Natural killer cell (primary cell): Measurements from ENCODE around the gene MAP4K2. TPM values are rescaled to one million over a fixed set of nuclear protein-coding genes. Genes with fewer than 3 reads are reported as not detected.

Experiments
- ATAC-seq, 3 donors: fragments of 150-1000 bp in 2 of 3; fragments of 200-7000 bp in 1 of 3; cut with Tn5 transposase; 1 replicate in 1 of 3; 2 replicates in 2 of 3; pipeline ENCODE4 v1.10.0; 2021; ENCODE audit warnings: mild to moderate bottlenecking in 2 of 3, moderate library complexity in 2 of 3
- DNase-seq, 2 donors: peaks; one replicate each; pipeline versions ENCODE4 v3.0.0 to v3.0.0-alpha.2; 2013 to 2021; ENCODE audit warnings: mixed read lengths in 1 of 2
- H3K27ac ChIP-seq: one replicate; pipeline ENCODE4 v1.5.1; 2013; ENCODE audit warnings: mild to moderate bottlenecking, low read length
- H3K27me3 ChIP-seq: one replicate; pipeline ENCODE4 v1.6.1; 2013; ENCODE audit warnings: low read length; ENCODE audit not compliant: control insufficient read depth, insufficient read depth
- H3K36me3 ChIP-seq: one replicate; pipeline ENCODE4 v1.6.1; 2013; ENCODE audit warnings: low read length; ENCODE audit not compliant: control insufficient read depth, insufficient read depth
- H3K4me1 ChIP-seq: one replicate; pipeline ENCODE4 v1.6.1; 2013; ENCODE audit warnings: low read length; ENCODE audit not compliant: control insufficient read depth, insufficient read depth
- H3K4me3 ChIP-seq: one replicate; pipeline ENCODE4 v1.5.1; 2013; ENCODE audit warnings: low read length
- H3K9me3 ChIP-seq: one replicate; pipeline ENCODE4 v1.6.1; 2013; ENCODE audit warnings: low read length; ENCODE audit not compliant: control insufficient read depth, insufficient read depth
- H3K27ac Mint-ChIP-seq, 2 donors: one replicate each; pipeline ENCODE4 v1.8.0; 2022; ENCODE audit warnings: mild to moderate bottlenecking in 2 of 2, mixed read lengths in 2 of 2, moderate library complexity in 1 of 2
- H3K27me3 Mint-ChIP-seq, 2 donors: one replicate each; pipeline ENCODE4 v1.8.0; 2022; ENCODE audit warnings: low read depth in 2 of 2, mixed read lengths in 2 of 2
- H3K36me3 Mint-ChIP-seq: one replicate; pipeline ENCODE4 v1.8.0; 2022; ENCODE audit warnings: mixed read lengths
- H3K4me1 Mint-ChIP-seq, 2 donors: one replicate each; pipeline ENCODE4 v1.8.0; 2022; ENCODE audit warnings: mixed read lengths in 2 of 2
- H3K4me3 Mint-ChIP-seq: one replicate; pipeline ENCODE4 v1.8.0; 2022; ENCODE audit warnings: mild to moderate bottlenecking, moderate library complexity, mixed read lengths
- H3K9me3 Mint-ChIP-seq, 2 donors: one replicate each; pipeline ENCODE4 v1.8.0; 2022; ENCODE audit warnings: mixed read lengths in 2 of 2
- WGBS: methylation state at CpG from one replicate; pipeline ENCODE4 v1.1.7; 2013; ENCODE audit warnings: missing lambda C conversion rate; ENCODE audit not compliant: insufficient coverage; 5-methylcytosine and 5-hydroxymethylcytosine counted together
- intact Hi-C: fragments of 100-400 bp; cut with micrococcal nuclease; formaldehyde crosslinking; loops from one replicate; pipeline ENCODE4 v1.14.2; 2022
- total RNA-seq, 4 donors: library from RNA; stranded (reverse); fragments of 120-200 nt in 1 of 4; gene quantifications; one replicate each; pipeline versions ENCODE4 v1.2.3 to v1.2.4, GENCODE V29; 2013 to 2022
- TF ChIP-seq, protein P1 (sequence below): fragments of 200-600 bp; IDR thresholded peaks from one replicate; pipeline ENCODE4 v1.8.0; 2022; ENCODE audit warnings: antibody characterized with exemption

Gene MAP4K2
- total RNA-seq, 3 donors from 2014 or later (not counting 1 experiment from before 2014, with no cell fraction given): 38.3 to 40.6 (median 38.7) TPM

- DNase-seq (peak; percentile 82 to 95), ATAC-seq (peak; percentile 10 to 27 (median 11))
- H3K9me3 ChIP-seq: no peaks in the 10 kb centered on the region
- no peaks in the 10 kb centered on the region for H3K9me3 Mint-ChIP-seq
- peak overlapping the region; percentile 97 to 100 for H3K27ac Mint-ChIP-seq
- peaks cover 33% of the 10 kb centered on the region for H3K36me3 Mint-ChIP-seq
- intact Hi-C loops: loop anchor here (1.0 to 10.0 kb wide), 4 partner anchors 13 to 337 kb away; partner anchors contain the start of genes EHD1, TM7SF2 and ZNHIT2
- H3K27ac ChIP-seq: peak overlapping the region; percentile 71
- H3K36me3 ChIP-seq: peaks cover 46% of the 10 kb centered on the region
- peak overlapping the region; percentile 94 for H3K4me3 Mint-ChIP-seq
- H3K4me3 ChIP-seq: peak overlapping the region; percentile 64
- peaks cover 32% of the 10 kb centered on the region for H3K4me1 ChIP-seq
- H3K27me3 ChIP-seq: no peaks in the 10 kb centered on the region
- peaks cover 54 to 55% of the 10 kb centered on the region in 2 donors for H3K4me1 Mint-ChIP-seq
- H3K27me3 Mint-ChIP-seq: no peaks in the 10 kb centered on the region
- under 1% methylated on average over 98 of the region's 98 CpGs for WGBS
- TF ChIP-seq, protein P1, sequence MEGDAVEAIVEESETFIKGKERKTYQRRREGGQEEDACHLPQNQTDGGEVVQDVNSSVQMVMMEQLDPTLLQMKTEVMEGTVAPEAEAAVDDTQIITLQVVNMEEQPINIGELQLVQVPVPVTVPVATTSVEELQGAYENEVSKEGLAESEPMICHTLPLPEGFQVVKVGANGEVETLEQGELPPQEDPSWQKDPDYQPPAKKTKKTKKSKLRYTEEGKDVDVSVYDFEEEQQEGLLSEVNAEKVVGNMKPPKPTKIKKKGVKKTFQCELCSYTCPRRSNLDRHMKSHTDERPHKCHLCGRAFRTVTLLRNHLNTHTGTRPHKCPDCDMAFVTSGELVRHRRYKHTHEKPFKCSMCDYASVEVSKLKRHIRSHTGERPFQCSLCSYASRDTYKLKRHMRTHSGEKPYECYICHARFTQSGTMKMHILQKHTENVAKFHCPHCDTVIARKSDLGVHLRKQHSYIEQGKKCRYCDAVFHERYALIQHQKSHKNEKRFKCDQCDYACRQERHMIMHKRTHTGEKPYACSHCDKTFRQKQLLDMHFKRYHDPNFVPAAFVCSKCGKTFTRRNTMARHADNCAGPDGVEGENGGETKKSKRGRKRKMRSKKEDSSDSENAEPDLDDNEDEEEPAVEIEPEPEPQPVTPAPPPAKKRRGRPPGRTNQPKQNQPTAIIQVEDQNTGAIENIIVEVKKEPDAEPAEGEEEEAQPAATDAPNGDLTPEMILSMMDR: no peak
These were observed 25.4 kb downstream of the MAP4K2 start for GRCh38 chr11:64777449-64778222.

- DNase-seq (no peak), ATAC-seq (no peak)
- Mint-ChIP-seq H3K9me3 (no peaks in the 10 kb centered on the region), H3K4me1 (peaks cover 59 to 62% of the 10 kb centered on the region in 2 donors), H3K27me3 (no peaks in the 10 kb centered on the region), H3K4me3 (peak overlapping the region; percentile 94), H3K36me3 (peaks cover 40% of the 10 kb centered on the region), H3K27ac (peak overlapping the region; percentile 89 to 94)
- Histone ChIP-seq H3K27me3 (no peaks in the 10 kb centered on the region), H3K27ac (peak overlapping the region; percentile 71), H3K36me3 (peaks cover 53% of the 10 kb centered on the region), H3K4me3 (peak overlapping the region; percentile 64), H3K4me1 (peaks cover 32% of the 10 kb centered on the region), H3K9me3 (no peaks in the 10 kb centered on the region)
- TF ChIP-seq, protein P1: no peak
- intact Hi-C loops: loop anchor here (10.0 kb wide), 1 partner anchor 338 kb away; the partner anchor contains the start of genes TM7SF2 and ZNHIT2
- WGBS: 19% methylated on average over 2 of the region's 3 CpGs
These were observed 26.1 kb downstream of the MAP4K2 start for GRCh38 chr11:64776875-64777274.

GRCh38 chr11:64776425-64776824, 26.6 kb downstream of the MAP4K2 start:
- H3K27me3 Mint-ChIP-seq: no peaks in the 10 kb centered on the region
- H3K4me3 Mint-ChIP-seq: peak overlapping the region; percentile 94
- intact Hi-C loops: loop anchor here (10.0 kb wide), 1 partner anchor 338 kb away; the partner anchor contains the start of genes TM7SF2 and ZNHIT2
- peak overlapping the region; percentile 89 to 94 for H3K27ac Mint-ChIP-seq
- TF ChIP-seq, protein P1: no peak
- peaks cover 32% of the 10 kb centered on the region for H3K4me1 ChIP-seq
- H3K36me3 Mint-ChIP-seq: peaks cover 44% of the 10 kb centered on the region
- ATAC-seq: no peak
- no peaks in the 10 kb centered on the region for H3K9me3 Mint-ChIP-seq
- H3K4me3 ChIP-seq: no peak overlapping the region
- peak overlapping the region; percentile 71 for H3K27ac ChIP-seq
- peaks cover 58% of the 10 kb centered on the region for H3K36me3 ChIP-seq
- H3K4me1 Mint-ChIP-seq: peaks cover 64 to 66% of the 10 kb centered on the region in 2 donors
- DNase-seq: no peak
- H3K9me3 ChIP-seq: no peaks in the 10 kb centered on the region
- 80% methylated on average over 6 of the region's 6 CpGs for WGBS
- no peaks in the 10 kb centered on the region for H3K27me3 ChIP-seq
